22Rv1 (cell line): Measurements from ENCODE around the gene DHX35.

ENCODE experiments used
- ZFX ChIP-seq: fragments of 450-650 bp; IDR thresholded peaks from 2 replicates; pipeline ENCODE4 v1.6.1; 2017; ENCODE audit warnings: antibody characterized with exemption, borderline replicate concordance
- TF ChIP-seq, protein P1 (sequence below): fragments of 450-650 bp; IDR thresholded peaks from 2 replicates; pipeline ENCODE4 v1.5.1; 2017; ENCODE audit warnings: mild to moderate bottlenecking

DNA sequence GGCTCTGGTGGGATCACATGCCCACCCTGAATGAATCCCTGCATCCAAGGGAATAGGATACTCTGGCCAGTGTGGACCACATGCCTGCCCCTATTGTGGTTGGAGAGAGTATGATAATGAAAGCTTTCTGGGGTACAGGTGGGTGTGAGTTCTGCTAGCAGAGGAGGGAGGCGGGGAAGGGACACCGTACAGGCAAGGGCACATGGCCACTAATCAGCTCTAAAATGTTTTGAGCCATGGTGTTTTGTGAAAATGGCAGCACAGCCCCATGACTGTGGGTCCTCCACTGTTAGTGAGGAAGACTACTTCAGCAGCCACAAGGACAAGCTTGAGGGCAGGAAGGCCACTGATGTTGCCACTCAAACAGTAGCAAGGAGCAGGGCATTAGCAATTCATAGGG lies 11.9 kb upstream of the DHX35 start:
- TF ChIP-seq, protein P1, sequence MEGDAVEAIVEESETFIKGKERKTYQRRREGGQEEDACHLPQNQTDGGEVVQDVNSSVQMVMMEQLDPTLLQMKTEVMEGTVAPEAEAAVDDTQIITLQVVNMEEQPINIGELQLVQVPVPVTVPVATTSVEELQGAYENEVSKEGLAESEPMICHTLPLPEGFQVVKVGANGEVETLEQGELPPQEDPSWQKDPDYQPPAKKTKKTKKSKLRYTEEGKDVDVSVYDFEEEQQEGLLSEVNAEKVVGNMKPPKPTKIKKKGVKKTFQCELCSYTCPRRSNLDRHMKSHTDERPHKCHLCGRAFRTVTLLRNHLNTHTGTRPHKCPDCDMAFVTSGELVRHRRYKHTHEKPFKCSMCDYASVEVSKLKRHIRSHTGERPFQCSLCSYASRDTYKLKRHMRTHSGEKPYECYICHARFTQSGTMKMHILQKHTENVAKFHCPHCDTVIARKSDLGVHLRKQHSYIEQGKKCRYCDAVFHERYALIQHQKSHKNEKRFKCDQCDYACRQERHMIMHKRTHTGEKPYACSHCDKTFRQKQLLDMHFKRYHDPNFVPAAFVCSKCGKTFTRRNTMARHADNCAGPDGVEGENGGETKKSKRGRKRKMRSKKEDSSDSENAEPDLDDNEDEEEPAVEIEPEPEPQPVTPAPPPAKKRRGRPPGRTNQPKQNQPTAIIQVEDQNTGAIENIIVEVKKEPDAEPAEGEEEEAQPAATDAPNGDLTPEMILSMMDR = no peak
- TF ChIP-seq ZFX = no peak
